K562 (cell line): Measurements from ENCODE around the gene RECQL5. TPM values are rescaled to one million over a fixed set of nuclear protein-coding genes. Genes with fewer than 3 reads are reported as not detected.

Source experiments
- ATAC-seq: fragments of 200-7000 bp; cut with Tn5 transposase; 3 replicates; pipeline ENCODE4 v1.9.1; 2020; ENCODE audit warnings: moderate library complexity
- BruUV-seq: library from RNA; stranded (reverse); fragments of 400-500 nt; replicated peaks from 2 replicates; lab custom pipeline; 2021; lab: Mats Ljungman, UMichigan
- CTCF ChIA-PET: fragments of 300-600 bp; formaldehyde crosslinking; extraction: SDS; loops from one replicate; lab custom pipeline; 2021; ENCODE audit warnings: low intra/inter-chr PET ratio; lab: Yijun Ruan, JAX
- POLR2A ChIA-PET: fragments of 300-600, 350-650 bp; sonication (Branson Sonifier 250); formaldehyde crosslinking; extraction: SDS; loops from one replicate; lab custom pipeline; 2021; ENCODE audit warnings: antibody characterized with exemption, inconsistent platforms; lab: Yijun Ruan, JAX
- DNase-seq, 4 experiments: peaks; one replicate each; pipeline versions ENCODE4 v3.0.0 to v3.0.0-alpha.2; 2011 to 2018; ENCODE audit warnings: low spot score in 3 of 4, mixed read lengths in 3 of 4; ENCODE audit errors: extremely low read depth in 1 of 4
- FAIRE-seq: peaks from 2 replicates; lab custom pipeline; 2011; peaks lifted over from hg19 to GRCh38; lab: Jason Lieb, UNC
- H2AFZ ChIP-seq: 2 replicates; pipeline ENCODE4 v1.6.0; 2011; ENCODE audit warnings: low read depth, low read length, control low read depth, inconsistent platforms
- H3K27ac ChIP-seq: fragments of 200-600 bp; 3 replicates; pipeline ENCODE4 v1.8.0; 2011; ENCODE audit warnings: low read depth, mild to moderate bottlenecking, control low read depth, inconsistent platforms, low read length, moderate library complexity, mixed read lengths; ENCODE audit errors: extremely low read depth
- H3K27me3 ChIP-seq, 2 experiments: fragments of 300-600 bp in 1 of 2; 2 replicates in 1 of 2; 3 replicates in 1 of 2; pipeline versions ENCODE4 v1.6.0 to v1.8.0; 2011; ENCODE audit warnings: inconsistent platforms in 2 of 2, low read length in 2 of 2, mild to moderate bottlenecking in 1 of 2, mixed read lengths in 1 of 2, moderate library complexity in 1 of 2; ENCODE audit not compliant: control insufficient read depth in 2 of 2, insufficient read depth in 2 of 2
- H3K36me3 ChIP-seq: fragments of 300-600 bp; 3 replicates; pipeline ENCODE4 v1.8.0; 2011; ENCODE audit warnings: mild to moderate bottlenecking, low read length, inconsistent platforms; ENCODE audit not compliant: control insufficient read depth, insufficient read depth
- H3K4me1 ChIP-seq, 2 experiments: fragments of 200-600 bp in 1 of 2; replicated peaks in 1 of 2; 2 replicates in 1 of 2; 3 replicates in 1 of 2; pipeline versions ENCODE4 v1.5.1 to v1.8.0; 2011; ENCODE audit warnings: inconsistent platforms in 2 of 2, low read length in 2 of 2, mild to moderate bottlenecking in 1 of 2, mixed read lengths in 1 of 2, moderate library complexity in 1 of 2; ENCODE audit not compliant: control insufficient read depth in 2 of 2, insufficient read depth in 2 of 2
- H3K4me2 ChIP-seq: 2 replicates; pipeline ENCODE4 v1.6.1; 2011; ENCODE audit warnings: low read length, control low read depth, inconsistent platforms, mixed read lengths; ENCODE audit not compliant: insufficient read depth
- H3K4me3 ChIP-seq: fragments of 200-600 bp; sonication (generic), shearing (Covaris generic); 2 replicates; pipeline ENCODE4 v1.5.1; 2016; ENCODE audit warnings: control low read depth, inconsistent platforms
- H3K79me2 ChIP-seq: fragments of 200-600 bp; 3 replicates; pipeline ENCODE4 v1.8.0; 2011; ENCODE audit warnings: low read length, inconsistent platforms; ENCODE audit not compliant: control insufficient read depth, insufficient read depth
- H3K9ac ChIP-seq, 2 experiments: 2 replicates each; pipeline versions ENCODE4 v1.6.0 to v1.6.1; 2011; ENCODE audit warnings: low read depth in 2 of 2, low read length in 2 of 2, control low read depth in 1 of 2, inconsistent platforms in 1 of 2, mild to moderate bottlenecking in 1 of 2, mixed read lengths in 1 of 2; ENCODE audit not compliant: insufficient read depth in 1 of 2
- H3K9me1 ChIP-seq: one replicate; pipeline ENCODE4 v1.6.0; 2011; ENCODE audit warnings: inconsistent platforms, mild to moderate bottlenecking, low read length, moderate library complexity; ENCODE audit not compliant: control insufficient read depth, insufficient read depth
- H3K9me3 ChIP-seq: replicated peaks from 2 replicates; pipeline ENCODE4 v1.5.1; 2011; ENCODE audit warnings: low read depth, low read length, inconsistent platforms; ENCODE audit not compliant: control insufficient read depth, insufficient read depth
- H4K20me1 ChIP-seq: replicated peaks from 2 replicates; pipeline ENCODE4 v1.6.1; 2011; ENCODE audit warnings: low read length, inconsistent platforms, mixed read lengths; ENCODE audit not compliant: control insufficient read depth, insufficient read depth
- ADNP ChIP-seq: fragments of 200-800 bp; sonication (Bioruptor generic); IDR thresholded peaks from 2 replicates; pipeline ENCODE4 v1.6.1; 2016; ENCODE audit warnings: missing genetic modification characterization, missing compliant biosample characterization
- CGGBP1 ChIP-seq: fragments of 250-450 bp; sonication (Bioruptor Pico); IDR thresholded peaks from 2 replicates; pipeline ENCODE4 v1.9.0; 2021; ENCODE audit warnings: mild to moderate bottlenecking
- FOXM1 ChIP-seq, 2 experiments: fragments of 450-650 bp in 1 of 2; sonication (generic) in 1 of 2; formaldehyde crosslinking in 1 of 2; IDR thresholded peaks; 2 replicates each; pipeline versions ENCODE4 v1.6.1 to v1.9.0; 2017 to 2022; ENCODE audit warnings: low read depth in 2 of 2, mild to moderate bottlenecking in 2 of 2, missing genetic modification reagents in 1 of 2, moderate library complexity in 1 of 2
- L3MBTL2 ChIP-seq: fragments of 450-650 bp; IDR thresholded peaks from 2 replicates; pipeline ENCODE4 v1.6.1; 2016; ENCODE audit warnings: mild to moderate bottlenecking, moderate library complexity
- MED1 ChIP-seq: sonication (generic); formaldehyde crosslinking; IDR thresholded peaks from 2 replicates; pipeline ENCODE4 v1.8.1; 2023; ENCODE audit warnings: missing genetic modification reagents, borderline replicate concordance
- MYNN ChIP-seq, 2 experiments: sonication (generic); formaldehyde crosslinking in 1 of 2; IDR thresholded peaks; 2 replicates each; pipeline versions ENCODE4 v1.5.0 to v1.6.1; 2016 to 2020; ENCODE audit warnings: antibody characterized with exemption in 1 of 2, missing genetic modification reagents in 1 of 2
- PHF8 ChIP-seq: fragments of 200-600 bp; sonication (generic); IDR thresholded peaks from 2 replicates; pipeline ENCODE4 v1.6.1; 2012; ENCODE audit warnings: mixed run types, mild to moderate bottlenecking, inconsistent platforms, low read length, moderate library complexity, borderline replicate concordance
- POU5F1 ChIP-seq: fragments of 150-350 bp; IDR thresholded peaks from 2 replicates; pipeline ENCODE4 v1.6.1; 2014; ENCODE audit warnings: borderline replicate concordance, low read length, low read depth, mild to moderate bottlenecking; ENCODE audit not compliant: partially characterized antibody
- PYGO2 ChIP-seq: fragments of 450-650 bp; IDR thresholded peaks from 2 replicates; pipeline ENCODE4 v1.6.1; 2016; ENCODE audit warnings: mild to moderate bottlenecking, missing genetic modification characterization, moderate library complexity, missing compliant biosample characterization
- SMAD3 ChIP-seq: fragments of 450-650 bp; formaldehyde crosslinking; conservative IDR thresholded peaks from 2 replicates; pipeline ENCODE4 v1.4.0; 2020; ENCODE audit warnings: mild to moderate bottlenecking
- ZNF77 ChIP-seq: fragments of 250-450 bp; sonication (Bioruptor Pico); IDR thresholded peaks from 2 replicates; pipeline ENCODE4 v1.5.0; 2020
- WGBS: fragments of 100-300 bp; shearing (Covaris generic); methylation state at CpG from one replicate; pipeline ENCODE4 v1.1.6; 2016; ENCODE audit warnings: low coverage, mixed read lengths; ENCODE audit not compliant: insufficient coverage; ENCODE audit errors: missing lambda C conversion rate; 5-methylcytosine and 5-hydroxymethylcytosine counted together
- in situ Hi-C: fragments of 300-500 bp; cut with MboI; formaldehyde crosslinking; loops from 4 replicates; pipeline ENCODE4 v1.15.0; 2018; ENCODE audit warnings: inconsistent platforms, mixed read lengths
- intact Hi-C: fragments of 100-400 bp; cut with micrococcal nuclease; formaldehyde crosslinking; loops from 2 replicates; pipeline ENCODE4 v1.14.2; 2022
- polyA plus RNA-seq, 8 experiments: library from polyadenylated mRNA; depleted of rRNA in 4 of 8; stranded (reverse) in 5 of 8; unstranded in 3 of 8; fragments of >200 nt; fragmentation: Nextera tagmentation in 2 of 8; fragmentation: Illumina TruSeq in 1 of 8; extraction: Ambion mirVana in 2 of 8; extraction: Trizol in 1 of 8; gene quantifications; 2 replicates each; pipeline versions ENCODE4 v1.2.1 to v1.2.3, GENCODE V29; 2011 to 2014; ENCODE audit warnings: inconsistent platforms in 1 of 8, missing spikeins in 1 of 8
- total RNA-seq, 7 experiments: library from RNA; depleted of rRNA in 6 of 7; stranded (reverse); fragments of >200 nt in 6 of 7; fragmentation: Illumina TruSeq in 2 of 7; extraction: Trizol in 2 of 7; gene quantifications; 2 replicates each; pipeline versions ENCODE4 v1.2.1 to v1.2.3, GENCODE V29; 2011 to 2021; ENCODE audit warnings: low replicate concordance in 1 of 7
- TF ChIP-seq, protein P1 (sequence below): fragments of 250-450 bp; sonication (Bioruptor Pico); IDR thresholded peaks from 2 replicates; pipeline ENCODE4 v1.8.0; 2021; ENCODE audit warnings: moderate library complexity, mild to moderate bottlenecking, inconsistent platforms

The RECQL5 gene
- total and polyA plus RNA-seq, 9 of the 15 experiments (the other 6 are each of a cell fraction or from before 2014, with no cell fraction given) = 4.1 to 34.8 (median 16.4) TPM

DNA sequence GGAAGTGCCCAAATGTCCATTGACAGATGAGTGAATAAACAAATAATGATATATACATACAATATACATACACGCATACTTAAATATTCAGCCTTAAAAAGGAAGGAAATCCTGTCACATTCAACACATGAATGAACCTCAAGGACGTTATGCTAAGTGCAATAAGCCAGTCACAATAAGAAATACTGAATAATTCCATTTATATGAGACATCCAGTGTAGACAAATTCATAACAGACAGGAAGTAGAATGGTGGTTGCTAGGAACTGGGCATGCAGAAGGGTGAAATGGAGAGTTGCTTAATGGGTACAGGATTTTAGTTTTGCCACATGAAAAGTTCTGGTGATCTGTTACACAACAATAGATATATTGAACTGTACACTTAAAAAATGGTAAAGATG, 45.5 kb upstream of the RECQL5 start:
- Histone ChIP-seq H3K4me3 (no peak overlapping the region), H3K36me3 (peaks cover 8% of the 10 kb centered on the region; the same call in 2 of the 3 replicates), H3K27me3 (peaks cover 0 to 5% of the 10 kb centered on the region in 2 experiments; a peak in 2 of 5 replicates), H4K20me1 (no peaks in the 10 kb centered on the region; the same call in 1 of the 2 replicates), H3K27ac (no peak overlapping the region), H2AFZ (no peak overlapping the region), H3K9me3 (no peaks in the 10 kb centered on the region)
- intact Hi-C loops (no loop called here), in situ Hi-C loops (no loop called here)
- WGBS = 8% methylated on average over 2 of the region's 2 CpGs
- ATAC-seq = no peak
- CTCF ChIA-PET = no interaction called here
- no peak for TF ChIP-seq PYGO2 (tag)
- no peak for TF ChIP-seq SMAD3
- no peak for TF ChIP-seq POU5F1
- TF ChIP-seq, all 486 proteins: peak for 0
- no peak overlapping the region for H3K4me2 ChIP-seq
- DNase-seq (no peak), FAIRE-seq (no peak)
- no peaks in the 10 kb centered on the region for H3K9me1 ChIP-seq
- H3K4me1 ChIP-seq = no peaks in the 10 kb centered on the region; a peak in 1 of 5 replicates
- POLR2A ChIA-PET = interaction anchor here (1.3 kb wide), 1 partner anchor 9 kb away, joined by 5 read pairs; no protein-coding TSS in a partner anchor
- H3K9ac ChIP-seq = no peak overlapping the region
- H3K79me2 ChIP-seq = no peaks in the 10 kb centered on the region
- BruUV-seq = no TSS peak

- CTCF ChIA-PET = interaction anchor here (1.0 kb wide), 1 partner anchor 32 kb away, joined by 3 read pairs; no protein-coding TSS in a partner anchor
- peak; percentile 39 for ATAC-seq
- peaks cover 60% of the 10 kb centered on the region for H3K36me3 ChIP-seq
- H3K27me3 ChIP-seq = no peaks in the 10 kb centered on the region
- H3K27ac ChIP-seq = no peak overlapping the region
- H2AFZ ChIP-seq = no peak overlapping the region
- H3K4me1 ChIP-seq = peaks cover 0 to 15% of the 10 kb centered on the region in 2 experiments; a peak in 3 of 5 replicates
- peak overlapping the region in 1 of 2 experiments; percentile 76; a peak in 2 of 4 replicates for H3K9ac ChIP-seq
- FAIRE-seq = no peak
- H3K9me1 ChIP-seq = no peaks in the 10 kb centered on the region
- WGBS = 38% methylated on average over 11 of the region's 12 CpGs
- H3K4me2 ChIP-seq = no peak overlapping the region
- in situ Hi-C loops = no loop called here
- no peaks in the 10 kb centered on the region for H3K9me3 ChIP-seq
- H3K79me2 ChIP-seq = no peaks in the 10 kb centered on the region
- intact Hi-C loops = no loop called here
- POLR2A ChIA-PET = interaction anchor here (1.6 kb wide), 1 partner anchor 12 kb away, joined by 4 read pairs; no protein-coding TSS in a partner anchor
- peak in 2 of 4 experiments; percentile 20 to 38 for DNase-seq
- H4K20me1 ChIP-seq = peaks cover 4% of the 10 kb centered on the region; the same call in 1 of the 2 replicates
- no peak overlapping the region for H3K4me3 ChIP-seq
- BruUV-seq = no TSS peak
- TF ChIP-seq FOXM1 (IDR thresholded peaks at IDR 0.05; ENCODE audit: low read depth) (no peak), FOXM1 (CRISPR knock-in tag; IDR thresholded peaks at IDR 0.05; ENCODE audit: low read depth) (no peak), MED1 (CRISPR knock-in tag) (no peak), PHF8 (no peak), MYNN (IDR thresholded peaks at IDR 0.05) (peak; percentile 41; the same call in 1 of the 2 replicates), MYNN (CRISPR knock-in tag; IDR thresholded peaks at IDR 0.05) (no peak), L3MBTL2 (no peak), ADNP (tag) (no peak), ZNF77 (CRISPR knock-in tag) (no peak), CGGBP1 (CRISPR knock-in tag) (no peak)
- TF ChIP-seq, protein P1, sequence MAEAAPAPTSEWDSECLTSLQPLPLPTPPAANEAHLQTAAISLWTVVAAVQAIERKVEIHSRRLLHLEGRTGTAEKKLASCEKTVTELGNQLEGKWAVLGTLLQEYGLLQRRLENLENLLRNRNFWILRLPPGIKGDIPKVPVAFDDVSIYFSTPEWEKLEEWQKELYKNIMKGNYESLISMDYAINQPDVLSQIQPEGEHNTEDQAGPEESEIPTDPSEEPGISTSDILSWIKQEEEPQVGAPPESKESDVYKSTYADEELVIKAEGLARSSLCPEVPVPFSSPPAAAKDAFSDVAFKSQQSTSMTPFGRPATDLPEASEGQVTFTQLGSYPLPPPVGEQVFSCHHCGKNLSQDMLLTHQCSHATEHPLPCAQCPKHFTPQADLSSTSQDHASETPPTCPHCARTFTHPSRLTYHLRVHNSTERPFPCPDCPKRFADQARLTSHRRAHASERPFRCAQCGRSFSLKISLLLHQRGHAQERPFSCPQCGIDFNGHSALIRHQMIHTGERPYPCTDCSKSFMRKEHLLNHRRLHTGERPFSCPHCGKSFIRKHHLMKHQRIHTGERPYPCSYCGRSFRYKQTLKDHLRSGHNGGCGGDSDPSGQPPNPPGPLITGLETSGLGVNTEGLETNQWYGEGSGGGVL (CRISPR knock-in tag) = no peak
Observed at GRCh38 chr17:75707079-75707571, 40.2 kb upstream of the RECQL5 start.
